ENCODE data around the gene FAM171A1.

Gene FAM171A1

GRCh38 chr10:15253951-15254807 lies 116.9 kb downstream of the FAM171A1 start:
- Histone ChIP-seq H3K79me2 (ENCODE audit: insufficient read depth, low read length) (no peaks in the 10 kb centered on the region), H3K9ac (ENCODE audit: low read depth, low read length, poor library complexity, severe bottlenecking) (no peak overlapping the region), H3K36me3 (ENCODE audit: insufficient read depth, low read length) (no peaks in the 10 kb centered on the region), H3K9me3 (ENCODE audit: insufficient read depth, low read depth, low read length) (no peaks in the 10 kb centered on the region), H3K9me2 (replicated peaks; ENCODE audit: low read depth, low read length) (no peaks in the 10 kb centered on the region), H3K4me3 (ENCODE audit: low read length, poor library complexity, severe bottlenecking) (no peak overlapping the region), H4K20me1 (ENCODE audit: insufficient read depth, low read length, poor library complexity, severe bottlenecking) (no peaks in the 10 kb centered on the region), H2AFZ (ENCODE audit: low read length) (0 out of 2 replicates have a peak overlapping the region, but pooled peaks have one; percentile 45), H3K4me2 (ENCODE audit: low read depth, low read length, poor library complexity, severe bottlenecking) (no peak overlapping the region), H3K27me3 (ENCODE audit: insufficient read depth, low read length, poor library complexity, severe bottlenecking) (no peaks in the 10 kb centered on the region), H3F3A (ENCODE audit: low read depth) (no peaks in the 10 kb centered on the region), H3K4me1 (ENCODE audit: insufficient read depth, low read length, poor library complexity, severe bottlenecking) (peaks cover 2% of the 10 kb centered on the region)
- TF ChIP-seq EZH2phosphoT487 (IDR thresholded peaks at IDR 0.05; ENCODE audit: borderline replicate concordance) (no peak), CTCF (conservative IDR thresholded peaks at IDR 0.05; ENCODE audit: low read length) (no peak)

GRCh38 chr10:15252396-15252795 lies 118.7 kb downstream of the FAM171A1 start:
- no peaks in the 10 kb centered on the region for H3K9me2 ChIP-seq (replicated peaks; ENCODE audit: low read depth, low read length)
- H3K36me3 ChIP-seq (ENCODE audit: insufficient read depth, low read length), result no peaks in the 10 kb centered on the region
- H3K4me1 ChIP-seq (ENCODE audit: insufficient read depth, low read length, poor library complexity, severe bottlenecking), result peaks cover 2% of the 10 kb centered on the region
- H3K4me3 ChIP-seq (ENCODE audit: low read length, poor library complexity, severe bottlenecking), result no peak overlapping the region
- TF ChIP-seq CTCF (conservative IDR thresholded peaks at IDR 0.05; ENCODE audit: low read length) (no peak), EZH2phosphoT487 (IDR thresholded peaks at IDR 0.05; ENCODE audit: borderline replicate concordance) (no peak)
- no peaks in the 10 kb centered on the region for H3F3A ChIP-seq (ENCODE audit: low read depth)
- H3K27me3 ChIP-seq (ENCODE audit: insufficient read depth, low read length, poor library complexity, severe bottlenecking), result no peaks in the 10 kb centered on the region
- H3K9me3 ChIP-seq (ENCODE audit: insufficient read depth, low read depth, low read length), result no peaks in the 10 kb centered on the region
- no peak overlapping the region for H2AFZ ChIP-seq (ENCODE audit: low read length)
- no peak overlapping the region for H3K9ac ChIP-seq (ENCODE audit: low read depth, low read length, poor library complexity, severe bottlenecking)
- H3K79me2 ChIP-seq (ENCODE audit: insufficient read depth, low read length), result no peaks in the 10 kb centered on the region
- H3K4me2 ChIP-seq (ENCODE audit: low read depth, low read length, poor library complexity, severe bottlenecking), result no peak overlapping the region
- no peaks in the 10 kb centered on the region for H4K20me1 ChIP-seq (ENCODE audit: insufficient read depth, low read length, poor library complexity, severe bottlenecking)

GRCh38 chr10:15251791-15252380 lies 119.2 kb downstream of the FAM171A1 start:
- no peak overlapping the region for H3K4me2 ChIP-seq (ENCODE audit: low read depth, low read length, poor library complexity, severe bottlenecking)
- H3K9ac ChIP-seq (ENCODE audit: low read depth, low read length, poor library complexity, severe bottlenecking), result no peak overlapping the region
- no peaks in the 10 kb centered on the region for H3F3A ChIP-seq (ENCODE audit: low read depth)
- no peaks in the 10 kb centered on the region for H3K36me3 ChIP-seq (ENCODE audit: insufficient read depth, low read length)
- no peak overlapping the region for H2AFZ ChIP-seq (ENCODE audit: low read length)
- H3K4me1 ChIP-seq (ENCODE audit: insufficient read depth, low read length, poor library complexity, severe bottlenecking), result peaks cover 2% of the 10 kb centered on the region
- no peak overlapping the region for H3K4me3 ChIP-seq (ENCODE audit: low read length, poor library complexity, severe bottlenecking)
- no peak for TF ChIP-seq EZH2phosphoT487 (IDR thresholded peaks at IDR 0.05; ENCODE audit: borderline replicate concordance)
- no peak for TF ChIP-seq CTCF (conservative IDR thresholded peaks at IDR 0.05; ENCODE audit: low read length)
- no peaks in the 10 kb centered on the region for H4K20me1 ChIP-seq (ENCODE audit: insufficient read depth, low read length, poor library complexity, severe bottlenecking)
- H3K27me3 ChIP-seq (ENCODE audit: insufficient read depth, low read length, poor library complexity, severe bottlenecking), result no peaks in the 10 kb centered on the region
- H3K9me3 ChIP-seq (ENCODE audit: insufficient read depth, low read depth, low read length), result no peaks in the 10 kb centered on the region
- no peaks in the 10 kb centered on the region for H3K9me2 ChIP-seq (replicated peaks; ENCODE audit: low read depth, low read length)
- H3K79me2 ChIP-seq (ENCODE audit: insufficient read depth, low read length), result no peaks in the 10 kb centered on the region
